Measurements from ENCODE around the gene NDUFC2.
"Not testable (repeated sequence)": the region's sequence is repeated elsewhere in the genome, so short reads cannot be mapped to it uniquely, and the experiment has no call there.

Gene NDUFC2

GRCh38 chr11:78079232-78080083 is at the start of gene NDUFC2:
NDUFC2 (minus strand) TSS chr11:78079862; CDS start chr11:78079744, 118 bp downstream.
- DNase-seq, result peak; percentile 89

GRCh38 chr11:78127403-78127802 is 47.7 kb upstream of the NDUFC2 start:
- DNase-seq, result no peak

GRCh38 chr11:78112582-78113275 is 33.1 kb upstream of the NDUFC2 start:
- no peak for DNase-seq

- no peak for DNase-seq
These were observed 31.6 kb upstream of the NDUFC2 start for GRCh38 chr11:78111298-78111697.

DNA sequence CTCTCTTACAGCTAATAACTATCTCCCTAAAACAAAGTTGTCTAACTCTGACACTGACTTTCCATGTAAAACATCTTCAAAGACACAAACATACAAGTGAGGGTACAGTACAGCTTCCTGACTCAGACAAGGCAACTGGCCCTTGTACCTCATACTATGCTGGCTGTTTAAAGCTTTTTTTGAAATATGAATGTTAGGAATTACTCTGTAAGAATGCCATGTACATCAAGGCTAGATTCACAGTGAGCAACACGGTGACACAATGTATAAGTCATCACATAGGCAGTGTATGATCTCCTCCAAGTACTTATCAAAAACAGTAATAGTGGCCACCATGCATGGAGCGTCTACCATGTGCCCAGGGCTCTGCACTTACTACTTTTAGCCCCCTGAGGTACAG is 31.2 kb upstream of the NDUFC2 start:
- no peak for DNase-seq

DNA sequence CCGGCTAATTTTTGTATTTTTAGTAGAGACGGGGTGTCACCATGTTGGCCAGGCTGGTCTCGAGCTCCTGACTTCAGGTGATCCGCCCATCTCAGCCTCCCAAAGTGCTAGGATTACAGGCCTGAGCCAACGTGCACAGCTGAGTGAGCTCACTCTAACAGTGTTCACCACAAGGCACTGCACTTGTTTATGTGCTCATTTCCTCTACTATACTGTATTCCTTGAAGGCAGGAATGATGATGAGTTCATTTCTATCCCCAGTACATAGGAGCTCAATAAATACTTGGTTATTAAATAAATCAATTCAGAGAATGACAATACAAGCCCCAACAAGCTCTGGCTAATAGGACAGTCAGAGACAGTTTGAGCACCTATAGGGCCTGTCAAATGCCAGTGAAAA is 30.7 kb upstream of the NDUFC2 start:
- DNase-seq, result no peak

DNA sequence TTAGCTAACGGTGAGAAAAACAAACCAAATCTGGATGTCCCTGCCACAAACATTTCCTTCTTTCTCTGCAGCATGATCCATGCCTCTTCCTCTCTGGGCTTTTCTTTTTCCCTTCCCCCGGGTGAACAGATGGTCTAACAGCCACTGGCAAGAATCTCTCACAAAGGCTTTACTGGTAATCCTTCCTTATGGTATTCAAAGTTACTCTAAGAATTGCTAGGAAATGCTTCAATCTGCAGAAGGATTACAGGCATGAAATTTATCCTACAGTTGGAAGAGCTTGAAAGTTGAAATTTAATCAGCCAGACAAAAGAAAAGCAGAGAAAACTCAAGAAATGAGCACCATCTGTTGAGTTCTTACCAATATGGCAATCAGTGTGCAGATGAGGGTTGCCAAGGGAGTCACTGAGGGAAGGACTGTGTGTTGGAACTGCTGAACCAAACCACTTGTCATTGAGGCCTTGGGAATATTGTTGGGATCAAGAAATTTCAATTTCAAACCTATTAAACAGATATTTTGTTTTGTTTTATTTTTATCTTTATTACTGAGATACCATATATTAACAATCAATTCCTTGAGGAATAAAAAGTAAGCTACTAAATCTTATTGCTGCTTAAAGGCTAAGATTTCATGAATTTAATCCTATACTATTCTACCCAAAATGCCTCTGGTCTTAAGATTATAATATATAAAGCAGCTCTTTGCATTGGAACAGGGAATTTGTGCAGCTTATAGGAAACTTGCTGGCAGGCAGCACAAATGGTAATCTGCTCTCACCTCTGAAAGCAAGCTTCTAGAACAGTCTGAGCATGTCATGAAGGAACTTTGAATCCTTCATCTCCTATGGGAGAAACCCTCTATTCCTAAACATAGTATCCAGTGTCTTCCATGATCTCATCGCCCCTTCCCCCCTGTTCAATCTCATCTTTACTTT is 29.7 kb upstream of the NDUFC2 start:
- DNase-seq, result no peak

DNA sequence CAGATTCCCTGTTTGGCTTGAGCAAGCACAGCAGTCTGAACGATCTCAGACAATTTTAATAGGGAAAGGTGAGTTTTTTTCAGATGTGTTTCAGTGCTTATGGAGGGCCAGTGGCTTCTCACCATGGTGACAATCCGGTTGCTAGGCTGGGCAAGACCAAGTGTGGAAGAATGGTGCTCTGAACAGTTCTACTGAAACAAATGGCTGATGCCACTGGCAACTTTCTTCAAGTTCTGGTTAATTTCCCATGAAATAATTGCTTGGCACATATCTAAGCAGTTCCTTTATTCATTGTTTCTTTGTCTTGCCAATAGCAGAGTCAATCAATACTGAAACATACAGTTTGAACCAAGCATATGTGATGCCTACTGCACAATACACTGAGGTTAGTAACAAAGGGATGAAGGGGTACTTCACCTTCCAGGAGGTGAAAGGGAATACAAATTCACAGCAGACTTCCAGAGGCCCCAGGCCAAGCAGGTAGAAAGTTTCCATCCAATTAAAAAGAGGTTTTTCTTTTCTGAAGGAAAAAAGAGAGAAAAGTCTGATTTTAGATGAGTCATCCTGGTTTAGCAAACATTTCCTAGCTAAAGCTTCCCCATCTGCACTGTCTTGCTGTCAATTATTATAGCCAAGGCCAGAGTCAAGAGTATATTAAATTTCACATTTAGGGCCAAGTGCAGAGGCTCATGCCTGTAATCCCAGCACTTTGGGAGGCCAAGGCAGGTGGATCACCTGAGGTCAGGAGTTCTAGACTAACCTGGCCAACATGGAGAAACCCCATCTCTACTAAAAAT is 21.2 kb upstream of the NDUFC2 start:
- no peak for DNase-seq

DNA sequence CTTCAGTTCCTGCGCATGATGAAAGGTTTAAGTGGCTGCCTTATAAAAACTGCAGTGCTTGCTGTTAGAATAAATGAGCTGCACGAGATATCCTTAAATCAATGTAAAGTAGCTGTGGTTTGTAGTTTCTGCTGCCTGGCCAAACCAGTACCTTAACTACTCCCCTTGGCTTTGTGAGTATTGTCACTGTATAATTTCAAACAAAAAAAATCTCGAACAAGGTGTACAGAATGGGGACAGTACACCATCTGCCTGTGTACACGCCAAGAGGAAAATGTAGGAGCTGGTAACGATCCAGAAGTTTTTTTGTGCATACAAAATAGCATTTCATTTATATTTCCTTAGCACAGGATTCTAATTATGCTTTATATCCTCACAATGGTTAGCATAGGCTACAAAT is 20.6 kb upstream of the NDUFC2 start:
- no peak for DNase-seq

DNA sequence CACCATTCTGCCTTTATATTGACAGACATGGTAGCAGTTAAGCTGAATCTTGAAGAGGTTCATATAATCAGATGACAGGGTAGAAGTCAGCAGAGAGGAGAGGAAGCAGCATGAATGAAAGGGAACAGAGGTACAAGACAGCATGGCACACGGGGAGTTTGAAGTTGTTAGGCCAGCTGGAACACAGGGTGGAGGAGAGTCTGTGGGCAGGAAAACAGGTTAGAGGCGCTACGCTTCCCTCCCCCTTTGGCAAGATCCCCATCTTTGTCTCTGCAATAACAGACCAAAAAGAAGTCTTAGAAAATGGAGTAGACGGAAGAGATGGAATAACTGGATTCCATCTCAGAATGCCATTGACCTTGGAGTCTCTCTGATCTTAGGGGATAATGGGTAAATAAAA is 20.0 kb upstream of the NDUFC2 start:
- DNase-seq, result no peak

GRCh38 chr11:78097666-78098385 is 18.2 kb upstream of the NDUFC2 start:
- DNase-seq, result no peak

DNA sequence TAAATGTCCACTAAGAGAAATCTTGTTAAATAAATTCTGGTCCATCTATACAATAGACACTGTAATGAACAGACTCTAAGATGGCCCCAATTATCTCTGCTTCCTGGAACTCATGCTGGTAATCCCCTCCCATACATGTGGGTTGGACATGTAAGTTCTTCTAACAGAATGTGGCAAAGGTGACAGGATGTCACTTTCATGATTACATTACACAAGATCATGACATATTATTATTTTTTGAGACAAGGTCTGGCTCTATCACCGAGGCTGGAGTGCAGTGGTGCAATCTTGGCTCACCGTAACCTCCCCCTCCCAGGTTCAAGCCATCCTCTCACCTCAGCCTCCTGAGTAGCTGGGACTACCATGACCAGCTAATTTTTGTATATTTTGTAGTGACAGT is 14.6 kb upstream of the NDUFC2 start:
- DNase-seq, result no peak

- not testable (repeated sequence) for DNase-seq
These were observed 6.9 kb upstream of the NDUFC2 start for GRCh38 chr11:78086521-78087074.

- DNase-seq, result no peak
These were observed 6.3 kb upstream of the NDUFC2 start for GRCh38 chr11:78085972-78086371.

- DNase-seq, result not testable (repeated sequence)
These were observed 4.8 kb upstream of the NDUFC2 start for GRCh38 chr11:78084506-78084905.

DNA sequence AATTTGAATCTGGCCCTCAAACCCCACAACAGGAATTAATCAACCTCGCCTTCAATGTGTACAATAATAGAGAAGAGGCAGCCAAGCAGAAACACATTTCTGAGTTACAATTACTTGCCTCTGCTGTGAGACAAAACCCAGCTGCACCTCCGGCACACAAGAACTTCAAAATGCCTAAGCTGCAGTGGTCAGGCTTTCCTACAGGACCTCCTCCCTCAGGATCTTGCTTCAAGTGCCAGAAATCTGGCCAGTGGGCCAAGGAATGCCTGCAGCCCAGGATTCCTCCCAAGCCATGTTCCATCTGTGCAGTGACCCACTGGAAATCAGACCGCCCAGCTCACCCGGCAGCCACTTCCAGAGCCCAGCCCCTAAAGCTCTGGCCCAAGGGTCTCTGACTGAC is 3.4 kb upstream of the NDUFC2 start:
- DNase-seq, result no peak

GRCh38 chr11:78082146-78082545 is 2.5 kb upstream of the NDUFC2 start:
- no peak for DNase-seq

- no peak for DNase-seq
These were observed 1.9 kb upstream of the NDUFC2 start for GRCh38 chr11:78081583-78081982.

DNA sequence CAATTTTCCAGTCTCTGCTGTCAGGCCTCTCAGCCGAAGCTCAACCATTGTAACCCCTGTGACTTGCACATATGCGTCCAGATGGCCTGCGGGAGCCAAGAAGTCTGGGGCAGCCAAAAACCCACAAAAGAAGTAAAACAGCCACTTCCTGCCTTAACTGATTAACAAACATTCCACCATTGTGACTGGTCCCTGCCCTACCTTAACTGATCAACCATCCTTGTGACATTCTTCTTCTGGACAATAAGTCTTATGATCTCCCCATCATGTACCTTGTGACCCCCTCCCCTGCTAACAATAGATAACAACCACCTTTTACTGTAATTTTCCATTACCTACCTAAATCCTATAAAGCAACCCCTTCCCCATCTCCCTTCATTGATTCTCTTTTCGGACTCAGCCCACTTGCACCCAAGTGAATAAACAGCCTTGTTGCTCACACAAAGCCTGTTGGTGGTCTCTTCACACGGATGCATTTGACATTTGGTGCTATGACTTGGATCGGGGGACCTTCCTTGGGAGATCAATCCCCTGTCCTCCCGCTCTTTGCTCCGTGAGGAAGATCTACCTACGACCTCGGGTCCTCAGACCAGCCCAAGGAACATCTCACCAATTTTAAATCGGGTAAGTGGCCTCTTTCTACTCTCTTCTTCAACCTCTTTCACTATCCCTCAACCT is 1.3 kb upstream of the NDUFC2 start:
- DNase-seq, result no peak

GRCh38 chr11:78080084-78080817 is 589 bp upstream of the NDUFC2 start:
- no peak for DNase-seq
